Peyer's patch (tissue), 4 donors: ENCODE measurements around the gene DCDC2B.

ENCODE experiments used
- CTCF ChIP-seq, 6 experiments: fragments of 450-650 bp in 4 of 6; fragments of 200-600 bp in 2 of 6; sonication (generic) in 1 of 6; IDR thresholded peaks; one replicate each; pipeline ENCODE4 v1.5.1; 2017 to 2019; ENCODE audit warnings: antibody characterized with exemption in 6 of 6, mild to moderate bottlenecking in 3 of 6, moderate library complexity in 1 of 6
- POLR2A ChIP-seq, 2 donors: fragments of 450-650 bp; IDR thresholded peaks; one replicate each; pipeline ENCODE4 v1.5.1; 2017; ENCODE audit warnings: antibody characterized with exemption in 2 of 2, mild to moderate bottlenecking in 2 of 2, moderate library complexity in 2 of 2

GRCh38 chr1:32201011-32201855 lies 7.7 kb upstream of the DCDC2B start:
- TF ChIP-seq CTCF (IDR thresholded peaks at IDR 0.05) (peak in 1 of 6 experiments; percentile 7), POLR2A (IDR thresholded peaks at IDR 0.05) (no peak)
